OCI-LY1 (cell line): ENCODE results near the gene VSIG10L2.

Experiments
- H2AFZ ChIP-seq: fragments of 200-600 bp; sonication (generic), shearing (Covaris generic); 2 replicates; pipeline ENCODE4 v1.6.0; 2014; ENCODE audit warnings: antibody characterized with exemption, mild to moderate bottlenecking, low read length
- H3F3A ChIP-seq: fragments of 200-600 bp; sonication (generic), shearing (Covaris generic); 2 replicates; pipeline ENCODE4 v1.6.0; 2014; ENCODE audit warnings: mild to moderate bottlenecking, antibody characterized with exemption, low read length, moderate library complexity; ENCODE audit not compliant: insufficient read depth
- H3K27ac ChIP-seq: fragments of 200-600 bp; sonication (generic); 2 replicates; pipeline ENCODE4 v1.5.1; 2014; ENCODE audit warnings: low read length, mixed run types, mild to moderate bottlenecking, low read depth; ENCODE audit not compliant: poor library complexity, severe bottlenecking
- H3K27me3 ChIP-seq: fragments of 200-600 bp; sonication (generic); 2 replicates; pipeline ENCODE4 v1.6.0; 2014; ENCODE audit warnings: antibody characterized with exemption, mild to moderate bottlenecking, low read length, moderate library complexity; ENCODE audit not compliant: insufficient read depth
- H3K36me3 ChIP-seq: fragments of 200-600 bp; sonication (generic); 2 replicates; pipeline ENCODE4 v1.6.1; 2014; ENCODE audit warnings: mild to moderate bottlenecking, antibody characterized with exemption, low read length, moderate library complexity, mixed read lengths; ENCODE audit not compliant: insufficient read depth
- H3K4me1 ChIP-seq: fragments of 200-600 bp; sonication (generic); 2 replicates; pipeline ENCODE4 v1.5.1; 2014; ENCODE audit warnings: mild to moderate bottlenecking, low read length, moderate library complexity; ENCODE audit not compliant: insufficient read depth, severe bottlenecking
- H3K4me2 ChIP-seq: fragments of 200-600 bp; sonication (generic), shearing (Covaris generic); 2 replicates; pipeline ENCODE4 v1.6.1; 2014; ENCODE audit warnings: low read length
- H3K4me3 ChIP-seq: fragments of 200-600 bp; sonication (generic); 2 replicates; pipeline ENCODE4 v1.5.1; 2014; ENCODE audit warnings: low read length, low read depth, mild to moderate bottlenecking, mixed read lengths; ENCODE audit not compliant: poor library complexity, severe bottlenecking
- H3K79me2 ChIP-seq: fragments of 200-600 bp; shearing (Covaris generic); 2 replicates; pipeline ENCODE4 v1.6.1; 2016; ENCODE audit warnings: mixed run types, low read length, mixed read lengths; ENCODE audit not compliant: insufficient read depth
- H3K9ac ChIP-seq: fragments of 200-600 bp; sonication (generic), shearing (Covaris generic); 2 replicates; pipeline ENCODE4 v1.6.1; 2014; ENCODE audit warnings: mild to moderate bottlenecking, low read length, mixed read lengths
- H3K9me2 ChIP-seq: fragments of 200-600 bp; sonication (generic), shearing (Covaris generic); 2 replicates; pipeline ENCODE4 v1.6.1; 2014; ENCODE audit warnings: low read depth, mild to moderate bottlenecking, low read length, mixed read lengths
- H3K9me3 ChIP-seq: fragments of 200-600 bp; shearing (Covaris generic); 2 replicates; pipeline ENCODE4 v1.6.1; 2014; ENCODE audit warnings: low read length, mixed read lengths
- H4K20me1 ChIP-seq: fragments of 200-600 bp; sonication (generic), shearing (Covaris generic); 2 replicates; pipeline ENCODE4 v1.6.0; 2016; ENCODE audit warnings: mild to moderate bottlenecking, low read length; ENCODE audit not compliant: insufficient read depth
- CTCF ChIP-seq: fragments of 200-600 bp; sonication (generic), shearing (Covaris generic); IDR thresholded peaks from 2 replicates; pipeline ENCODE4 v1.5.1; 2017; ENCODE audit warnings: mild to moderate bottlenecking, antibody characterized with exemption, low read length, moderate library complexity, mixed read lengths
- EZH2 ChIP-seq: fragments of 200-600 bp; sonication (generic), shearing (Covaris generic); IDR thresholded peaks from 2 replicates; pipeline ENCODE4 v1.8.0; 2017; ENCODE audit warnings: borderline replicate concordance, mixed run types, mild to moderate bottlenecking, antibody characterized with exemption, low read length, moderate library complexity, mixed read lengths

Gene VSIG10L2

GRCh38 chr11:125941619-125942611, 3.9 kb upstream of the VSIG10L2 start:
- Histone ChIP-seq H3K9me2 (no peaks in the 10 kb centered on the region), H3K36me3 (no peaks in the 10 kb centered on the region), H2AFZ (no peak overlapping the region), H3K9me3 (no peaks in the 10 kb centered on the region), H3K4me2 (no peak overlapping the region), H4K20me1 (no peaks in the 10 kb centered on the region), H3F3A (no peaks in the 10 kb centered on the region), H3K9ac (no peak overlapping the region), H3K79me2 (no peaks in the 10 kb centered on the region), H3K4me3 (no peak overlapping the region), H3K27ac (no peak overlapping the region), H3K27me3 (no peaks in the 10 kb centered on the region), H3K4me1 (no peaks in the 10 kb centered on the region)
- TF ChIP-seq EZH2: no peak
- peak; percentile 64 for TF ChIP-seq CTCF

- no peaks in the 10 kb centered on the region for H3K36me3 ChIP-seq
- H3K9me3 ChIP-seq: no peaks in the 10 kb centered on the region
- H3K4me1 ChIP-seq: no peaks in the 10 kb centered on the region
- H3K27ac ChIP-seq: no peak overlapping the region
- TF ChIP-seq CTCF (no peak), EZH2 (no peak)
- H4K20me1 ChIP-seq: no peaks in the 10 kb centered on the region
- no peaks in the 10 kb centered on the region for H3F3A ChIP-seq
- no peak overlapping the region for H3K4me3 ChIP-seq
- no peaks in the 10 kb centered on the region for H3K9me2 ChIP-seq
- H3K9ac ChIP-seq: no peak overlapping the region
- H3K79me2 ChIP-seq: no peaks in the 10 kb centered on the region
- no peaks in the 10 kb centered on the region for H3K27me3 ChIP-seq
- no peak overlapping the region for H3K4me2 ChIP-seq
- no peak overlapping the region for H2AFZ ChIP-seq
Observed at GRCh38 chr11:125942771-125943428, 2.9 kb upstream of the VSIG10L2 start.

GRCh38 chr11:125943661-125944349, 2.0 kb upstream of the VSIG10L2 start:
- Histone ChIP-seq H3K9ac (no peak overlapping the region), H3K27me3 (no peaks in the 10 kb centered on the region), H3K4me3 (no peak overlapping the region)

More at GRCh38 chr11:125943661-125944349, 2.0 kb upstream of the VSIG10L2 start:
- no peaks in the 10 kb centered on the region for H3K9me2 ChIP-seq
- no peaks in the 10 kb centered on the region for H3K36me3 ChIP-seq
- no peak overlapping the region for H2AFZ ChIP-seq
- H3K4me1 ChIP-seq: no peaks in the 10 kb centered on the region
- no peak overlapping the region for H3K4me2 ChIP-seq
- H4K20me1 ChIP-seq: no peaks in the 10 kb centered on the region
- no peaks in the 10 kb centered on the region for H3F3A ChIP-seq
- no peaks in the 10 kb centered on the region for H3K9me3 ChIP-seq
- no peaks in the 10 kb centered on the region for H3K79me2 ChIP-seq
- no peak for TF ChIP-seq CTCF
- TF ChIP-seq EZH2: no peak
- no peak overlapping the region for H3K27ac ChIP-seq
